Subcutaneous abdominal adipose tissue (tissue), 5 donors: ENCODE data around the gene CCDC85C.

ENCODE experiments used
- H3K27ac ChIP-seq: one replicate; pipeline ENCODE4 v1.7.0; 2013; ENCODE audit warnings: low read depth, mild to moderate bottlenecking, inconsistent platforms, low read length, moderate library complexity
- H3K27me3 ChIP-seq, 5 donors: one replicate each; pipeline ENCODE4 v1.7.0; 2013; ENCODE audit warnings: low read length in 5 of 5, inconsistent platforms in 1 of 5; ENCODE audit not compliant: control insufficient read depth in 5 of 5, insufficient read depth in 4 of 5
- H3K36me3 ChIP-seq, 5 donors: one replicate each; pipeline ENCODE4 v1.7.0; 2013; ENCODE audit warnings: low read length in 5 of 5; ENCODE audit not compliant: control insufficient read depth in 5 of 5, insufficient read depth in 5 of 5
- H3K4me1 ChIP-seq, 5 donors: one replicate each; pipeline ENCODE4 v1.7.0; 2013; ENCODE audit warnings: low read length in 5 of 5, mild to moderate bottlenecking in 3 of 5, moderate library complexity in 1 of 5; ENCODE audit not compliant: control insufficient read depth in 5 of 5, insufficient read depth in 5 of 5
- H3K4me3 ChIP-seq, 5 donors: one replicate each; pipeline ENCODE4 v1.7.0; 2013; ENCODE audit warnings: low read length in 5 of 5, low read depth in 1 of 5
- H3K9ac ChIP-seq, 5 donors: one replicate each; pipeline ENCODE4 v1.7.0; 2013; ENCODE audit warnings: low read length in 5 of 5, mild to moderate bottlenecking in 4 of 5, moderate library complexity in 3 of 5
- H3K9me3 ChIP-seq, 5 donors: one replicate each; pipeline ENCODE4 v1.7.0; 2013; ENCODE audit warnings: low read length in 5 of 5; ENCODE audit not compliant: control insufficient read depth in 5 of 5
- donor health status: healthy.
- donor health status: healthy.
- donor health status: healthy.
- donor health status: healthy.
- donor health status: healthy.

Gene CCDC85C

DNA sequence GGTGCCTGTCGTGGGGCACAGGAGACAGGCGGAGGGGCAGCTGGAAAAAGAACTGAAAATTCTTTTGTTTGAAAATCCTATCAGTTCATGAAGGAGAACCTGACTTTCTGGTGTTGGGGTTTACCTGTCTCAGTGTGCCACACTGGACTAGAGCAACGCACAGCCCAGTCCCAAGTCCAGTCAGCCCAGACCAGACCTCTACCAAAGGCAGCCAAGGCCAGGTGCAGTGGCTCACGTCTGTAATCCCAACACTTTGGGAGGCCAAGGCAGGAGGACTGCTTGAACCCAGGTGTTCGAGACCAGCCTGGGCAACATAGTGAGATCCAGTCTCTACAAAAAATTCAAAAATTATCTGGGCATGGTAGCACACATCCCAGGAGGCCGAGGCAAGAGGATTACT, 4.6 kb downstream of the CCDC85C start:
- peaks cover 0 to 3% (median 3%) of the 10 kb centered on the region in 5 donors for H3K27me3 ChIP-seq
- no peak overlapping the region for H3K4me3 ChIP-seq
- H3K27ac ChIP-seq, result peak overlapping the region; percentile 54
- no peak overlapping the region for H3K9ac ChIP-seq
- H3K9me3 ChIP-seq, result no peaks in the 10 kb centered on the region
- peaks cover 0 to 86% (median 40%) of the 10 kb centered on the region in 5 donors for H3K4me1 ChIP-seq
- no peaks in the 10 kb centered on the region for H3K36me3 ChIP-seq

DNA sequence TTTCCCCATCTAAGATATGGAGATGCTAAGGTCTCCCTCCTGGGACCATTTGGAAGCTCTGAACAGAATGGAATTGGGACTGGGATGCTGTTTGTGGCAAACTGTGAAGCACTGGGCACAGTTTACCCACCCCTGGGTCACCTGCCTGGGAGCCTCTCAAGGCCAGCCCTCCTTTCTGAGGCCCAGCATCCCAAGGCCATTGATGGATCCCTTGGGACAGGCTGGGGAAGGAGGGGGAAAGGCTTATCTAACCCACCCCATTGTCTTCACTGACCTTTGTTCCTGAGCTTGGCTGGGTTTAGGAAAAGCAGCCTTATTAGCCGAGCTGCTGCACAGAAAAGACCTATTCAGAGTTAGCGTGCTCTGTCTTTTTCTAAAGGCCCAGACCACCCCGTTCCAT, 5.2 kb downstream of the CCDC85C start:
- H3K4me1 ChIP-seq, result peaks cover 0 to 90% (median 40%) of the 10 kb centered on the region in 5 donors
- H3K27ac ChIP-seq, result peak overlapping the region; percentile 54

DNA sequence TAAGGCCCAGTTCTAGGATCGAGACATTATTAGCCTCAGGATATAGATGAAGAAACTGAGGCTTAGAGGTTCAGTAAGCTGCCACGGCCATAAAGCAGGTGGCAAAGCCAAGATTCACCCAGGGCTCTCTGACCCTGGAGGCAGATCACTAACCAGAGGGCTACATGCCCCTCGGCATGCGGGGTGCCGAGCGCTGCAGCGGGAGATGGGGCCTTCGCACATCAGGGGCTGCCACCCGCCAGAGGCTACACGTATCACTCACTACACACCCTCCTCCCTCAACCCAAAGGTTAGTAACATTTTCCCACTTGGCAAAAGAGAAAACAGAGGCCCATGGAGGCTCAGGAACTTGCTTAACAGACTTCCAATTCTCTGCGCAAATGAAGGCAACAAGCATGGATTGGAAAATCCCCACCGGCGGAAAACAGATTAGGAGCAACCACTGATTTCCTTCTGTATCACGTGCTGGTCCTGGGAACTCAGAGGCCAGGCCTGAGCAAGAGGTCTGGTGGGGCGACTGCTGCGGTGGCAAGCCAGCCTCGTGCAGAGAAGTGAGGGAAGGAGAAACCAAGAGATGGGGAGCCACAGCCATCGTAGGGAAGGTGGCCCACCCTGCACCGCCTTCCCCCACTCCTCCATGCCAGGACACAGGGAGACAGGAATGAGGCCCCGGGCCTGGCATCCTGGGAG, 6.0 kb downstream of the CCDC85C start:
- Histone ChIP-seq H3K4me1 (peaks cover 0 to 93% (median 42%) of the 10 kb centered on the region in 5 donors), H3K27me3 (peaks cover 0 to 3% (median 3%) of the 10 kb centered on the region in 5 donors), H3K36me3 (no peaks in the 10 kb centered on the region), H3K9me3 (no peaks in the 10 kb centered on the region), H3K9ac (no peak overlapping the region), H3K27ac (peak overlapping the region; percentile 54), H3K4me3 (no peak overlapping the region)

More for the DNA sequence above, 5.2 kb downstream of the CCDC85C start:
- no peaks in the 10 kb centered on the region for H3K9me3 ChIP-seq
- H3K9ac ChIP-seq, result no peak overlapping the region
- peaks cover 0 to 3% (median 3%) of the 10 kb centered on the region in 5 donors for H3K27me3 ChIP-seq
- H3K4me3 ChIP-seq, result no peak overlapping the region
- no peaks in the 10 kb centered on the region for H3K36me3 ChIP-seq

DNA sequence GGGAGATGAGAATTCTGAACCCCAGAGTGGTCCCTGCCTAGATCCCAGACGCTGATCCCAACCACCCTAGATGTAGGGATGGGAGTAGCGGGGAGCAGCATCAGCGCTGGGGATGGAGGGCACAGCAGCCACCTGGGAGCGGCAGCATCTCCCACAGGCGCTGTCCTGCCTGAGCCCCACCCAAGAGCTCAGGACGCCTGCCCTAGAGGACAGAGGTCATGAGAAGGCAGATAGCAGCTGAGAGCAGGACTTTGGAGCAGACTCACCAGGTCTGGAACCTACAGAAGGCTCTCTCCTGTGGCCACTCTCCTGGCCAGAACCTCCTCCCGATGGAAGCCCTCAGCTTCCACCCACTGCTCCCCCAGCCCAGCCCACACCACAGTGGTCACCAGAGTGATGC, 7.2 kb downstream of the CCDC85C start:
- Histone ChIP-seq H3K27ac (peak overlapping the region; percentile 27), H3K27me3 (peaks cover 0 to 3% (median 0%) of the 10 kb centered on the region in 5 donors), H3K4me1 (peaks cover 0 to 90% (median 32%) of the 10 kb centered on the region in 5 donors), H3K9me3 (no peaks in the 10 kb centered on the region), H3K4me3 (no peak overlapping the region), H3K9ac (peak overlapping the region in 2 of 5 donors; percentile 14 to 42), H3K36me3 (no peaks in the 10 kb centered on the region)

DNA sequence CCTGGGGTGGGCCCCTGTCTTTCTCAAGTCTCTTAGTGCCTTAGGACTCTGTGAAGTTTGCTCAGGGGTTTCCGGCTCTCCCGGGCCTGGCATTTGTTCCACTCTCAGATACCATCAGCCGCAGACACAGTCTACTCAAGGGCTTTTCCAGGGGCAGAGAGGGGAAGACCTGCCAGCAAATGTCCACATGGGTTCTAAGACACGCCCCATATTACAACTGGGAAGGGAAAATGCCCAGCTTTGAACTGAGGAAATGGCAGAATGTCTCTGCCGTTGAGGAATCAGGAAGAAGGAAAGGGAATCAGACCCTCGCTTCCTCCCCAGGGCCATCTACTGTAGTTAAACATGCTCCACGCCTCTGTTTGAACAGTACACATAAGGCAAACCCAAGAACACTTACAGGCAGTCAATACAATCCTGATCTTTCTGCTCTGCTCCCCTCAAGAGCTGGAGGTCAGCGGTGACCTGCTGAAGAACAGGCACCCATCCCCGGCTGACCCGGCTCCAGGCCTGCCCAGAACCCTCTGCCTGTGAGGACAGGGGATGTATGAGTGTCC, 7.9 kb downstream of the CCDC85C start:
- H3K27ac ChIP-seq, result peak overlapping the region; percentile 54
- peaks cover 0 to 3% (median 0%) of the 10 kb centered on the region in 5 donors for H3K27me3 ChIP-seq
- H3K4me1 ChIP-seq, result peaks cover 0 to 89% (median 29%) of the 10 kb centered on the region in 5 donors
- H3K36me3 ChIP-seq, result no peaks in the 10 kb centered on the region
- H3K9ac ChIP-seq, result peak overlapping the region in 2 of 5 donors; percentile 14 to 42
- H3K9me3 ChIP-seq, result no peaks in the 10 kb centered on the region
- no peak overlapping the region for H3K4me3 ChIP-seq

DNA sequence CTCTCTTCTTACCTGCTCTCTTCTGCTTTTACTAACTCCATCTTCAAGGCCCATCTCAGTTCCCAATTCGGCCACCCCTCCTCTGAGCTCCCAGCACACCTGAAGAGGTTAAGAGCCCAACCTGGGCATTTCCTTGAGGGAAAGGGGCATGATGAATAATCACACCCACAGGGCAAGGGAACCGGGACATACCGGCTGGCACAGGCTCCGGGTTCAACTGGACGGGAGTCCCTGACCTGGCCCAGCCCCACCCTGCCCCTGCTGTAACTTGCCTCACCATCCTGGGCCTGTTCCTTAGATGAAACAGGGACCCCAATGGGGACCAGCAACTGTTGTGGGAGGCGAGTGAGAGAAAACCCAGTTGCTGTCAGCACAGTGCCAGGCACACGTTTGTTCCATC, 8.5 kb downstream of the CCDC85C start:
- H3K36me3 ChIP-seq, result no peaks in the 10 kb centered on the region
- no peaks in the 10 kb centered on the region for H3K9me3 ChIP-seq
- peaks cover 3 to 4% (median 4%) of the 10 kb centered on the region in 5 donors for H3K27me3 ChIP-seq
- H3K4me1 ChIP-seq, result peaks cover 0 to 89% (median 34%) of the 10 kb centered on the region in 5 donors
- no peak overlapping the region for H3K4me3 ChIP-seq
- peak overlapping the region; percentile 54 for H3K27ac ChIP-seq
- no peak overlapping the region for H3K9ac ChIP-seq

DNA sequence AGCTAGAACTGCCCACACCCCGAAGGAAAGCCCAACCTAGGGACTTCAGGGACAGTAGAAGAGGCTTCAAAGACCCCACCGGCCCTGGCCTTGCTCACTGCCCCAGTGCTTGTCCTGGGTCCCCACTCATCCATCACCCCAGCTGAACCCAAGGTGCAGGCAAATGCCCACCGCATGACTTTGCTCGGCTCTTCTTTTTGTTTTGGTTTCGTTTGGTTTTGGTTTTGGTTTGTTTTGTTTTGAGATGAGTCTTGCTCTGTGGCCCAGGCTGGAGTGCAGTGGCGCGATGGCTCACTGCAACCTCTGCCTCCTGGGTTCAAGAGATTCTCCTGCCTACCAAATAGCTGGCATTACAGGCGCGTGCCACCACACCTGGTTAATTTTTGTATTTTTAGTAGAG, 9.0 kb downstream of the CCDC85C start:
- peaks cover 0 to 89% (median 36%) of the 10 kb centered on the region in 5 donors for H3K4me1 ChIP-seq
- no peak overlapping the region for H3K4me3 ChIP-seq
- H3K9ac ChIP-seq, result no peak overlapping the region
- H3K9me3 ChIP-seq, result no peaks in the 10 kb centered on the region
- no peaks in the 10 kb centered on the region for H3K36me3 ChIP-seq
- peaks cover 0 to 7% (median 5%) of the 10 kb centered on the region in 5 donors for H3K27me3 ChIP-seq
- no peak overlapping the region for H3K27ac ChIP-seq

DNA sequence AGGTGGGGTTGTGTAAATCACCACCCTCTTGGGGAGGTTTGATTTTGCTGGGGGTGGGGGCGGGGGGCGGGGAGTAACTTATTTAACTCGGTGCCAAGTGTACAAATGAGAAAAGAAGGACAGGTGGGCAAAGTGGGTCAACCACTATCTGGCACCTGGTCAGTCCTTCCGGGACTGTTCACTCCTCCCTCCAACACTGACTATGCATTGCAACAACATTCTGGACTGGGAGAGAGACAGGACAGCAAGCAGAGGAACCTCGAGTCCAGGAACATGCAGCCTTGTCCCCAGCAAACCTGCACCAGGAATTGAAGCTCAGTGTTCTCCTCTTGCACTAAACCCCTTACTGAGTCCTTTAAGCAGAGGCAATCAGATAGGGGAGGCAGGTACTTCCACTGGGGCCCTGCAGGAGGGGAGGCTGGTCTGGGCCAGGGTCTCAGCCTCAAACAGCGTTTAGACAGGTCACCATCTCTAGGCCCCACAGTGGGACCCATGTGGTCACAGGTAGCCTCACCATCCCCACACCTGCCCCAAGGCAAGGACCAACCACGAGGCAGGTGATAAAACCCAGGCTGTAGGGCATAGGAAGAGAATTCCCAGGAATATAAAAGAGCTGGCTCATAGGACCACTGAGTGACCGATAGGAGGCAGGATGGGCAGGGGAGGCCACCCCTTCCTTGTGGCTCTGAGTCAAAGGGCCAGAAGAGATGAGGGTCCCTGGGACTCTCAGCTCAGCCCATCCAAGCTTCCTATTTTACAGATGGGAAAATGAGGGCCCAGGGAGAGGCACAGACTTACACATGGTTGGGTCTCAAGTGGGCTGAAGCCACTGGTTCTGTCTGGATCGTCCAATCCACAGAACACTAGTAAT, 9.8 kb downstream of the CCDC85C start:
- H3K36me3 ChIP-seq, result no peaks in the 10 kb centered on the region

DNA sequence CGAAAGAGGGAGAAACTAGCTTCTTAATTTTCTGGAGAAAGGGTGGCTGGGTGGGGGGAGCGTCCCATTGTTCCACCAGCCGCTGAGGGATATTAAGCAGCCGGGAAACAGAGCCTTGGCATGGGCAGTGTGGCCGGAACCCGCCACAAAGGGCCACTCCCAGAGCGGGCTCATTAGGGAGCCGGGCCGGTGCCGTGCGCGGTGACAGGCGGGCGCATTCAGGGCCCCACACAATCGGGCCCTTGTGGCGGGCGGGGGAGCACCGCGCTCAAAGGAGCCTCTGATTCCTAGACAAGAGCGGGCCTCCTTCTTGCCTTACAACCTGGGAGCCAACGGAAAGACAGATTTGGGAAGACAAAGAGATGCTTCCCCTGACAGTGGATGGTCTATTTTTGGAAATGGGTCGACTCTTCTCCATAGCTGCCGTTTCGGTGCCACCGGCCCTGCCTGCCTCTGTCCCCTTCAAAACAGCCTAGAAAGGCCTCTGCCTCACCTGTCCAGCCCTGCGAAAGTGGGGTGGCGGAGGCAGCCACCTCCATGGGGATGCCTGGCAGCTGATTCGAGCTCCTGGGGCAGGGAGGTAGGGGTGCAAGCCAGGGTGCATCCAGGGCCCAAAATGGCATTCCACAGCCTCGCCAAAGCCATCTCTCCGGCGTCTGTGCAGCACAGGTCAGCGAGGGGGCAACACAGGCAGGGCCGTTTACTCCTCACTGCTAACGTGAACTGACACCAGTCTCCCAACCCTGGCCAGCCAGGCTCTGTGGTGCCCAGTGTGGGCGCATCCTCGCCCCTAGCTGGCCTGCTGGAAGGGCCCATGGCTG, 10.9 kb downstream of the CCDC85C start:
- H3K36me3 ChIP-seq, result no peaks in the 10 kb centered on the region
- no peaks in the 10 kb centered on the region for H3K9me3 ChIP-seq
- H3K27ac ChIP-seq, result peak overlapping the region; percentile 70
- H3K27me3 ChIP-seq, result peaks cover 2 to 10% (median 5%) of the 10 kb centered on the region in 5 donors
- H3K9ac ChIP-seq, result peak overlapping the region in 1 of 5 donors; percentile 37
- H3K4me1 ChIP-seq, result peaks cover 0 to 78% (median 36%) of the 10 kb centered on the region in 5 donors
- no peak overlapping the region for H3K4me3 ChIP-seq

More for the DNA sequence above, 9.8 kb downstream of the CCDC85C start:
- Histone ChIP-seq H3K27ac (no peak overlapping the region), H3K9ac (no peak overlapping the region), H3K9me3 (no peaks in the 10 kb centered on the region), H3K27me3 (peaks cover 0 to 10% (median 5%) of the 10 kb centered on the region in 5 donors), H3K4me1 (peaks cover 0 to 84% (median 36%) of the 10 kb centered on the region in 5 donors), H3K4me3 (no peak overlapping the region)
